Astrocyte (in vitro differentiated cells and primary cell): ENCODE measurements around the gene ZNF584. TPM values are rescaled to one million over a fixed set of nuclear protein-coding genes. Genes with fewer than 3 reads are reported as not detected.

ENCODE experiments used
- DNase-seq: peaks from one replicate; pipeline ENCODE4 v3.0.0-alpha.2; 2010; ENCODE audit warnings: low read depth
- FAIRE-seq: peaks from 2 replicates; lab custom pipeline; 2011; peaks lifted over from hg19 to GRCh38; lab: Jason Lieb, UNC
- H2AFZ ChIP-seq: 2 replicates; pipeline ENCODE4 v1.6.0; 2012; ENCODE audit warnings: low read depth, low read length, inconsistent platforms
- H3K27ac ChIP-seq: 2 replicates; pipeline ENCODE4 v1.5.1; 2011; ENCODE audit warnings: low read depth, low read length, inconsistent platforms
- H3K27me3 ChIP-seq: 2 replicates; pipeline ENCODE4 v1.6.0; 2011; ENCODE audit warnings: low read length, inconsistent platforms; ENCODE audit not compliant: insufficient read depth
- H3K36me3 ChIP-seq: 2 replicates; pipeline ENCODE4 v1.5.1; 2011; ENCODE audit warnings: low read length, inconsistent platforms; ENCODE audit not compliant: insufficient read depth
- H3K4me1 ChIP-seq: 2 replicates; pipeline ENCODE4 v1.5.1; 2011; ENCODE audit warnings: low read length, inconsistent platforms; ENCODE audit not compliant: insufficient read depth
- H3K4me2 ChIP-seq: 2 replicates; pipeline ENCODE4 v1.6.0; 2012; ENCODE audit warnings: low read length, inconsistent platforms
- H3K4me3 ChIP-seq: 2 replicates; pipeline ENCODE4 v1.5.1; 2011; ENCODE audit warnings: low read depth, mild to moderate bottlenecking, low read length, inconsistent platforms; ENCODE audit not compliant: insufficient read depth
- H3K79me2 ChIP-seq: 2 replicates; pipeline ENCODE4 v1.6.0; 2012; ENCODE audit warnings: mild to moderate bottlenecking, low read length, inconsistent platforms; ENCODE audit not compliant: insufficient read depth
- H3K9ac ChIP-seq: 2 replicates; pipeline ENCODE4 v1.6.0; 2012; ENCODE audit warnings: mild to moderate bottlenecking, low read length, inconsistent platforms
- H3K9me3 ChIP-seq: 2 replicates; pipeline ENCODE4 v1.5.1; 2012; ENCODE audit warnings: low read depth, mild to moderate bottlenecking, low read length, inconsistent platforms; ENCODE audit not compliant: insufficient read depth
- H4K20me1 ChIP-seq: 2 replicates; pipeline ENCODE4 v1.6.0; 2012; ENCODE audit warnings: low read length, inconsistent platforms; ENCODE audit not compliant: insufficient read depth
- H3K27ac Mint-ChIP-seq: one replicate; pipeline ENCODE4 v1.8.0; 2021; ENCODE audit warnings: mild to moderate bottlenecking, mixed read lengths; ENCODE audit not compliant: unreplicated experiment
- H3K27me3 Mint-ChIP-seq: one replicate; pipeline ENCODE4 v1.8.0; 2021; ENCODE audit warnings: low read depth, mixed read lengths; ENCODE audit not compliant: unreplicated experiment
- H3K36me3 Mint-ChIP-seq: one replicate; pipeline ENCODE4 v1.8.0; 2021; ENCODE audit warnings: low read depth, mixed read lengths; ENCODE audit not compliant: unreplicated experiment
- H3K4me1 Mint-ChIP-seq: one replicate; pipeline ENCODE4 v1.8.0; 2021; ENCODE audit warnings: low read depth, mixed read lengths; ENCODE audit not compliant: unreplicated experiment
- H3K4me3 Mint-ChIP-seq: one replicate; pipeline ENCODE4 v1.8.0; 2021; ENCODE audit warnings: mild to moderate bottlenecking, moderate library complexity, mixed read lengths; ENCODE audit not compliant: unreplicated experiment
- H3K9me3 Mint-ChIP-seq: one replicate; pipeline ENCODE4 v1.8.0; 2021; ENCODE audit warnings: mild to moderate bottlenecking, mixed read lengths; ENCODE audit not compliant: unreplicated experiment
- CTCF ChIP-seq: IDR thresholded peaks from 2 replicates; pipeline ENCODE4 v1.5.1; 2011; ENCODE audit warnings: low read depth, mild to moderate bottlenecking, inconsistent platforms, low read length, moderate library complexity; ENCODE audit not compliant: insufficient read depth
- EZH2 ChIP-seq: IDR thresholded peaks from 2 replicates; pipeline ENCODE4 v1.6.1; 2012; ENCODE audit warnings: mild to moderate bottlenecking, low read length, inconsistent platforms; ENCODE audit not compliant: insufficient read depth
- total RNA-seq: library from RNA; stranded (reverse); gene quantifications from 2 replicates; pipeline ENCODE4 v1.2.1, GENCODE V29; 2021

Gene ZNF584
- total RNA-seq, 1 donor from 2014 or later: 12.7 TPM

GRCh38 chr19:58388175-58388526 is 20.3 kb upstream of the ZNF584 start:
- peaks cover 67% of the 10 kb centered on the region for H3K79me2 ChIP-seq
- peaks cover 55% of the 10 kb centered on the region for H4K20me1 ChIP-seq
- peak overlapping the region; percentile 90 for H3K9ac ChIP-seq
- H3K4me1 ChIP-seq: peaks cover 17% of the 10 kb centered on the region
- no peaks in the 10 kb centered on the region for H3K27me3 Mint-ChIP-seq
- H3K4me3 ChIP-seq: peak overlapping the region; percentile 93
- FAIRE-seq: no peak
- H2AFZ ChIP-seq: no peak overlapping the region
- peak overlapping the region; percentile 95 for H3K4me2 ChIP-seq
- peak overlapping the region; percentile 100 for H3K27ac Mint-ChIP-seq
- no peak for DNase-seq
- H3K36me3 ChIP-seq: peaks cover 25% of the 10 kb centered on the region
- no peaks in the 10 kb centered on the region for H3K9me3 Mint-ChIP-seq
- peaks cover 17% of the 10 kb centered on the region for H3K36me3 Mint-ChIP-seq
- no peak overlapping the region for H3K27ac ChIP-seq
- H3K4me1 Mint-ChIP-seq: peaks cover 20% of the 10 kb centered on the region
- TF ChIP-seq EZH2 (no peak), CTCF (no peak)
- H3K9me3 ChIP-seq: no peaks in the 10 kb centered on the region
- peak overlapping the region; percentile 99 for H3K4me3 Mint-ChIP-seq
- H3K27me3 ChIP-seq: no peaks in the 10 kb centered on the region

- H3K4me1 ChIP-seq: peaks cover 9% of the 10 kb centered on the region
- Mint-ChIP-seq H3K27ac (no peak overlapping the region), H3K4me3 (no peak overlapping the region), H3K36me3 (peaks cover 27% of the 10 kb centered on the region), H3K9me3 (no peaks in the 10 kb centered on the region), H3K4me1 (peaks cover 13% of the 10 kb centered on the region), H3K27me3 (no peaks in the 10 kb centered on the region)
- H3K27ac ChIP-seq: no peak overlapping the region
- no peaks in the 10 kb centered on the region for H3K27me3 ChIP-seq
- H3K4me2 ChIP-seq: no peak overlapping the region
- no peak overlapping the region for H3K4me3 ChIP-seq
- TF ChIP-seq EZH2: no peak
- no peak for TF ChIP-seq CTCF
- peaks cover 35% of the 10 kb centered on the region for H3K36me3 ChIP-seq
- H3K9me3 ChIP-seq: no peaks in the 10 kb centered on the region
- H3K79me2 ChIP-seq: peaks cover 43% of the 10 kb centered on the region
- no peak overlapping the region for H2AFZ ChIP-seq
- no peak for DNase-seq
- no peak for FAIRE-seq
- peaks cover 71% of the 10 kb centered on the region for H4K20me1 ChIP-seq
- no peak overlapping the region for H3K9ac ChIP-seq
Measured at GRCh38 chr19:58392945-58393724, 15.3 kb upstream of the ZNF584 start.

GRCh38 chr19:58393725-58394033 is 14.8 kb upstream of the ZNF584 start:
- H3K9me3 Mint-ChIP-seq: no peaks in the 10 kb centered on the region
- H3K4me3 Mint-ChIP-seq: no peak overlapping the region
- Histone ChIP-seq H3K36me3 (peaks cover 32% of the 10 kb centered on the region), H3K4me2 (no peak overlapping the region), H4K20me1 (peaks cover 67% of the 10 kb centered on the region), H3K79me2 (peaks cover 38% of the 10 kb centered on the region), H3K9me3 (no peaks in the 10 kb centered on the region), H3K4me3 (no peak overlapping the region), H3K9ac (no peak overlapping the region), H3K4me1 (peaks cover 6% of the 10 kb centered on the region), H3K27ac (no peak overlapping the region), H3K27me3 (no peaks in the 10 kb centered on the region), H2AFZ (no peak overlapping the region)
- H3K36me3 Mint-ChIP-seq: peaks cover 27% of the 10 kb centered on the region
- DNase-seq (no peak), FAIRE-seq (no peak)
- H3K4me1 Mint-ChIP-seq: peaks cover 10% of the 10 kb centered on the region
- TF ChIP-seq CTCF (no peak), EZH2 (no peak)
- no peak overlapping the region for H3K27ac Mint-ChIP-seq
- no peaks in the 10 kb centered on the region for H3K27me3 Mint-ChIP-seq
